HG03045 (cell line): ENCODE data around the gene KLHL3.

ENCODE experiments used
- ATAC-seq: cut with Tn5 transposase; IDR thresholded peaks from one replicate; pipeline ENCODE4 v1.9.1; 2021; ENCODE audit warnings: mild to moderate bottlenecking, moderate library complexity; ENCODE audit not compliant: unreplicated experiment

The KLHL3 gene

DNA sequence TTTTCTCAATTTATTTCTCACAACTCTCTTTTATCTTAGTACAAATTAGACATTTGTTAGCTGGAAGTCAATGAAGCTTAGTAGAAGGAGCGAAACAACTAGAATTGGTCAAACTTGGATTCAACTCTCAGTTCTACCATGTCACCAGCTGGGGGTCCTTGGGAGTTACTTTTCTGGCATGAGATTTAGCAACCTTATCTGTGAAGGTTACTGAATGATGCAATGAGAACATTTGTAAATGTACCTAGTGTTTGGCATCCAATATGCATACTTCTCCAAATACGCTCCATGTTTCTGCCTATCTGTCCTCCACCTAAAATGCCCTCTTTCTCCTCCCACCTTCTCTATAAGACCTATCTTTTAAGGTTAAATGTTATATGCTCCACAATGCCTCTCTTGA, 12.0 kb upstream of the KLHL3 start:
- ATAC-seq, result no peak

DNA sequence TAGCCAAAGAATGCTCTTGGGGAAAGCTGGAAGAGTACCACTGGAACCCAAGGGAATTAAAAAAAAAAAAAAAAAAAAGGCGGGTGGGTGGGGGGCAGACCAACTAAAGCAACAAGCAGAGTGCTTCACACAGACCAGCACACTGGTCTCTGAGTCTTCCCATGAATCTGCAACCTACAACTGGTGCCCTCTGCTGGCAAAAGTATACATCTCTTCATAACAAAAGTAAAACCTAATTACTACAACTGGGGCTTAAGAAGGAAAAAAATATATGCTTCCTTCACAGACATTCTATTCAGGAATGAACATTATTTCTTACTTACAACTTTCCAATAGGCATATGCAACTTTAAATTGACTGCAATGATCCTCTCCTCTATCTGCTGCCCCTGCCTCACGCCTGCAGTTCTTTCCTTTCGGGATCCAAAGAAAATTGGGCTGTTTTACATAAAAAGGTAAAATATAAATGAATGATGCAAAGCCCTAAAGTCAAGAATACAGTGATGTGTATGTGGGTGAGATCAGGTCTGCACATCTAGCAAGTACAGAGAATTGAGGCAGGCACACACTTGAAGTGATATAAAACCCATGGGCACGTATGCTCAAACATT, 7.2 kb upstream of the KLHL3 start:
- peak; percentile 65 for ATAC-seq

DNA sequence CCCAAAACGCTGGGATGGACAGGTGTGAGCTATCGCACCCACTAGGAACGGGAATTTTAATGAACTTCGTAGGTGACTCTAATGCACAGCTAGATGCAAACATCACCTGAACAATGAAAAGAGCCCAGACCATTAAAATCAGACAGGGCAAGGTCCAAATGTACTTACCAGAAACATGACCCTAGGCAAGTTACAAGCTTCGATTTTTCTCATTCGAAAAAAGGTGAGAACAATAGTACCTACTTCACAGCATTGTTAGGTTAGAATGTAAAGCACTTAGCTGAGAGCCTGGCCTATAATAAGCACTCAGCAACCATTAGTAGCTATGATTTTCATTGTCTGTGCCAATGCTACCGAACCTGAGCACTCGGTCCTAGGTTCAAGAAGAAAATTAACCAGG, 5.8 kb upstream of the KLHL3 start:
- ATAC-seq, result no peak

DNA sequence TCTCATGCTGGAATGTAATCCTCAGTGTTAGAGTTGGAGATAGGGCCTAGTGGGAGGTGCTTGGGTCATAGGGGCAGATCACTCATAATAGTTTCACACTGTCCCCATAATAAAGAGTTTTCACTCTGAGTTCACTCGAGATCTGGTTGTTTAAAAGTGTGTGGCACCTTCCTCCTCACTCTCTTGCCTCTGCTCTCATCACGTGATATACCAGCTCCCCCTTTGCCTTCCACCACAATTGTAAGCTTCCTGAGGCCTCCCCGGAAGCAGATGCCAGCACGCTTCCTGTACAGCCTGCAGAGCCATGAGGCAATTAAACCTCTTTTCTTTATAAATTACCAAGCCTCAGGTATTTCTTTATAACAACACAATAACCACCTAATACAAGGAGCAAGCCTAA, 3.8 kb upstream of the KLHL3 start:
- ATAC-seq, result no peak

DNA sequence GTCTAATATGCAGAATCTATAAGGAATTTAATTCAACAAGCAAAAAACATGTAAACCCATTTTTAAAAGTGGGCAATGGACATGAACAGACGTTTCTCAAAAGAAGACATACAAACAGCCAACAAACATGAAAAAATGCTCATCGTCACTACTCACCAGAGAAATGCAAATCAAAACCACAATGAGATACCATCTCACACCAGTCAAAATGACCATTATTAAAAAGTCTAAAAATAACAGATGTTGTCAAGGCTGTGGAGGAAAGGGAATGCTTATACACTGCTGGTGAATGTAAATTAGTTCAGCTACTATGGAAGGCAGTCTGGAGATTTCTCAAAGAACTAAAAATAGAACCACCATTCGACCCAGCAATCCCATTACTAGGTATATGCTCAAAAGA, 3.1 kb upstream of the KLHL3 start:
- ATAC-seq, result no peak

DNA sequence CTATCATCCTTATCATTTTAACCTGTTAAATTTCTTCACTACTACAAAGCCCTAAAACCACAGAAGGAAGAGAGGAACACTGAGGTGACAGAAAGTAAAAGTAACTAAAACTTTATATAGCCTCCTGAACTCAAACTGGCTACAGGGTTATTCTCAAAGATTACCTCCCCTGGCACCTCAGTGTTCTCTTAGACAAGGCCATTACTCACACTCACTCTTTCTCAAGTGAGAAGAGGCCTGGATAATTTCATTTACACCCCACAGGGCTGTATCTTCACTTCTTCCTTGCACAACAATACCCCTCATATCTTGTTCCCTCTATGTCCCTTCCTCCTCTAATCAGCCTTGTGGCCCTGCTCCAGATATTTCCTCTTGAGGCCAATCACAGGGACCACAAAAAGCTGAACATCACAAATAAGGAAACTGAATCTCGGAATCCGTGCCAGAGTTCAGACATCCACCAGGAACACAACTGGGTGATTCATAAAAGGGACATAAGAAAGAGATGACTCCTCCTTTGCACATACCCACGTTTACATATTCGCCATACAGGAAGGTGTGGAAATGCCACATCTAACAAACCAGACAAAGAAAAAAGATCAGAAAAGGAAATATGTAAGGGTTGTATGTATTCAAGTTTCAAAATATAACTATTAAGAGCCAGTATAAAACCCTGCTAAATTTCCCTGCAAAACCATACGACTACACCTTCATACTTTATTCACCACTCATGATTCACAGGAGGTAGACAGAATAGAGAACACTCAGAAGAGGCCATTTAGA, 1.7 kb upstream of the KLHL3 start:
- no peak for ATAC-seq

DNA sequence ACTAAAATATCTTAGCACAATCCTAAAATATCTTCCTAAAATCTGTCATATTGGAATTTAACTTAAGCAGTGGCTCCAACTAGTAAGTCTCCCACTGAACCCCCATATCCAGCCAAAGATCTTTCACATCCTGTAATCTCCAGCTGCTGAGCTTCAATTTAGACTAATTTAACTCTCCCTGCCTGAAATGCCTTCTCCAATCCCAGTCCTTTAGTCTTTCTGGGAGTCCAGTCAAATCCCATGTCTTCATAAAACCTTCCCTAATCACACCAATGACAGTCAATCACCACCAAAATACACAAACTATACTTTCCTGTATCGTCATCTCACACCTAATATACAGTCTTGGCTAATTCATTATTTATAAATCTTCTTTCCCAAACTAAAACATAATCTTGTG, 607 bp upstream of the KLHL3 start:
- ATAC-seq, result no peak

DNA sequence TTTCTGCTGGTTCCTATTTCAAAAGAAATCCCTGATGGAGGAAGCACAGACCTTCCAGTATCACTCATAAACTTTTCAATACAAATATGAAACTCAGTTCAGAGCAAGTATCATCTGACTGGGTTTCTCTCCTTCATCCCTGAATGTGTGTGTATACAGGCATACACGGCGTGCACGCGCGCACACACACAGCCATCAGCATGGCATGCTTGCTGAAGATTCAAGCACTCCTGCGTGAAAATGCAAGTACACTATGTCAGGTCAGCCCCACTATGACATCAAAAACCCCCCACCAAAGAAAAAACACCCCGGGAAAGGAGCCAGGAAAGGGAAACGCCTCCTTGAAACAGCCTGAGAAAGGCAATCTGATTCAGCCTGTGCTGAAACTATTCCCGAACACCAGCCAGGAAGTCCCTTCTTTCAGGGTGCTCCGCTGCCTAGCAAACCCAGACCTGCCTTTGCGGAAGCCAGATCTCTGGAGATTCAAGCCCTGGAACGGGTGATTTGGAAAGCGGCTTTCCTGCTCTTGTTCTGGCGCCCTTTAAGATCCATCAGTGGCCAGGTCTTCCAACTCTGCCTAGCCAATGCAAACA, 831 bp downstream of the KLHL3 start:
- ATAC-seq, result peak; percentile 26

DNA sequence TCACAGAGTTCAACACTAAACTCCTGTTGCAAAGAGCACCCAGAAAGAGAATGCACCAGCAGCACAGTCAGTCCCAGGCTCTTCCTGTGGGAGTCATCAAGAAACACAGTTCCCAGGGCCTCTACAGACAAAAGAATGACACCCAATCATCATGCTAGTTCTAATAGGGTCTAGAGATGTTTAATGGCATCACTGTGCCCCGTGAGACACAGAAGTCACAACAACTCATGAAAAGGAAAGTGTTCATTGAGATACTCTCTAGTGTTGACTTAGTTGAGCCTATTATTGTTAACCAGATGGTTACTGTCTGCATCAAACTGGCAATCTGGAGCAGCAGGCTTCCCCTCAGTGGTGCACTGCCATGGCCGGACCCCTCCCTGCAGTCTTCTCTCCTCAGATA, 1.6 kb downstream of the KLHL3 start:
- no peak for ATAC-seq

DNA sequence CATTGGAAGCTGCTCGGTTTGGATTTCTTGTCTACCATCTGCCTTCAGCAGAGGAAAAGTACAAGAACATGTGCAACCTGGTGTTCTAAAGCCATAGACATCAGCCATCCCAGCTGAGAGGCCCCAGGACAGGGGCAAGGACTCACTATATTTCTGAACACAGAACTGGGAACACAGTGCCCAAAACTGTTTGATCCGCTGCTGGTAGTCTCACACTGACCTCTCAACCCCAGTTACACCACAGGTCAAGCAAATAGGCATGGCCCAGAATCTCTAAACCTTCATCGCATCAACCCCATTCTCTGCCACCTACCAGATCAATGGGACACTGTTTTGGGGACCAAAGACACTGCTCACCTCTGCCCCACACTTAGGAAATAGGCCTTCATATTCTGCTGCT, 2.0 kb downstream of the KLHL3 start:
- ATAC-seq, result no peak

DNA sequence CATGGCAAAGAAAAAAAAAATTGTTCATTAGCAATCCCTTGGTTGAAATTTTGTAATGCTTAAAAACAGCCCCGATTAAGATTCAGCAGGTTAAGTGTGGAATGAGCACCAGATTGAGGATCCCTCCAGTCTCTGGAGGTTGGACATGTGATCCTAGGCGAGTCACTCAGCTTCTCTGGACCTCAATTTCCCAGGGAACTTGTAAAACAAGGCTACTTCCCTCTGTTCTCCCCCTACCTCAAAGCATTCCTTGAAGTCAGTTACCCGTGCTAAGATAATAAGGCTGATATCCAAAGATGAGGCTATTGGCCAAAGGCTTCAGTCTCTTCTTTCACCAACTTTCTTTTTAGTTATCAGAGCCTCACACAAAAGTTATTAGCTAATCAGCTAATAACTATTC, 2.9 kb downstream of the KLHL3 start:
- ATAC-seq, result no peak

DNA sequence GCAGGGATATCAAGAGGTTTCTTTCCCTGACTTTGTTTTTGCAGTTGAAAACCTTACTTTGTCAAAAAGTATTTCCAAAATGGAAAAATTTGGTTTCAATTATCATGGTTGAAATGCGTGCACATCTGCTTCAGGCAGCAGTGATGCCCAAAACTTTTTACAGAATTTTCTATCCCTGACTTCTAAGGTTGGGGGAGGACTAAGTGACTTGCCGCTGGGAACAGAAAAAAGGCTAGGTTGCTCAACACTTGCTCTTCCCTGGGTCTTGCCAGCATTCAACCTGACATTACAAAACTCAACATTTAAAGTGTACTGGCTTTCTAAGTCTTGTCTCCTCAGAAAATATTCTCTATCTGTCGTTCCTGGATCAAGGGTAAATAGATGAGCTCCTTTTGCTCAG, 4.7 kb downstream of the KLHL3 start:
- ATAC-seq, result no peak

DNA sequence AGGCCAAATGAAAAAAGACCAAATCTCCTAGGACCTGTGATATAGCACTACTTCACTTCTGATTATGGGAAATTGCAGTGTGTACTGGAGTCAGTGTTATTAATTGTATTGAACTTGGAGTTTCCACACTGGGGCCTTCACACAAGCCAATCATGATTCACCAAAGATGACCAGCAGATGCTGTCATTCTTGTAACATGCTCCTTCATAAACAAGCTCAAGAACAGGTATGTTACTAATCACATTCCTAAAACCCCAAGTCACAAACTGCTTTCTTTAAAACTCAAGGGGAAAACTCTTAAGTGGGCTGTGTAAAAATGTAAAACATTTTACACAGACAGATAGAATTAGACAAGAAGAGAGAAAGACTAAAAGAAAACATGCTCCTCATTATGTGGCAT, 5.6 kb downstream of the KLHL3 start:
- ATAC-seq, result no peak

DNA sequence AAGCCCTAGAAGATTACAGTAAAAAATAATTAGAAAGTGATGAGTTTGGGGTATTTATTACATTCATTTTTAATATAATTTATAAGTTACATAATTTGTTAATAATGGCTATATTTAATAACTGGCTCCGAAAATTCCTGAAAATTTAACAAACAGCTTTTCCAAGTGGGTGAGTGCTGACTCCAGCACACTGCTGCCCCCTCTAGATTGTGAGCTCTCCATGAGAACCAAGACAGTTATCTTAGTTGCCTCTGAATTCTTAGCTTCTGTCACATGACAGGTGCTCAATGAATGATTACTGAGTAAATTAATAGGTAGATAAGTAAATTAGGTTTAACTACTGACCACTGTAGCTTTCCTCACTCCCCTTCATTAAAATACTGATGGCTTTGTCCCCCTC, 7.8 kb downstream of the KLHL3 start:
- ATAC-seq, result no peak

DNA sequence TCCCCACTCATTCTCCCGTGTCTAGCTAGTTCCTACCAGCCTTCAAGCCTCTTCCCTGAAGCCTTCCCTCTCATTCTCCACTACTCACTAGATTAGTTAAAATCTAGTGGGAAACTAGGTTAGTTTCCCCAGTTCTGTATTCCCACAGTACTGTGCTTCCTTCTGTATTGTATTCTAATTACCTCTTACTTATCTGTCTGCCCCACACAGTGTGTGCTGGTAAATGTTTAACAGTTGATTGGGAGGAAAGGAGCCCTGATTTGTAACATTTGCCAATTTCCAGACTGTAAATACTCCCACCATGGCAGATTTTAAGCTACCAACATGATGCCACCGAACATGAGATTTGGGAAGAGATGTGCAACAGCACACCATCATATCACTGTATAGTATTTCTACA, 8.3 kb downstream of the KLHL3 start:
- no peak for ATAC-seq

DNA sequence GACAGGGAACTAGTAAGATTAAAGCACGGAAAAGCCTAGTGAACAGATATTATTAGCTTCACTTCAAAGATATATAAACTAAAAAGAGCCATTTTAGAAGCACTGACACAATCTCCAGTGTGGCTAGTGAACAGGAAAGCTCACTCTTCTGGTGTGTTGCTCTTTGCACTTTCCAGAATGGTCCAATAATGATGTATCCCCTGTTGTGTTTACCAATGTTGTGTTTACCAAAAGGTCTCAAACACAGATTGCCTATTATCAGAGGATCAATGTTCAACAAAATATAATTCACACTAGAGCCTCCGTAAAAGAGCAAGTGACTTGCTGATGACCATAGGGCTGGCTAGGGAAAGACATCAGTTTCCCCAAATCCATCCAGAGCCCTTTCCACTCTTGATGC, 11.6 kb downstream of the KLHL3 start:
- ATAC-seq, result no peak

DNA sequence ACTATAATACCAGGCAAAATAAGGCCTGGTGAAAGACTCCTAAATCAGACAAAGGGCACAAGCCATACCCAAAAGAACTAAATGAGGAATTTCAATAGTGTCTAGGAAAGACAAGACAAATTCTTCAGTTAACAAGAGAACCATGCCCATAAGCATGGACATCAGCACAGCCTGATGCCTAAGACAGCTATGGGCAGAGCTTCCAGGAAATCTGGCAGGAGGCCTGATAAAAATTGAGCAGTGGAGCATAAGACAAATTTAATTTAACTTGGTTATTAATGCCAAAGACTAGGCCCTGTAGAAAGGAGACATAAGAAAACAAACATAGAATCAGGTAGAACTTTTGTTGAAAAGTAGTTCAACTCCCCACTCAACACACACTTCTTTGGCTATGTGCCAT, 17.3 kb downstream of the KLHL3 start:
- no peak for ATAC-seq

DNA sequence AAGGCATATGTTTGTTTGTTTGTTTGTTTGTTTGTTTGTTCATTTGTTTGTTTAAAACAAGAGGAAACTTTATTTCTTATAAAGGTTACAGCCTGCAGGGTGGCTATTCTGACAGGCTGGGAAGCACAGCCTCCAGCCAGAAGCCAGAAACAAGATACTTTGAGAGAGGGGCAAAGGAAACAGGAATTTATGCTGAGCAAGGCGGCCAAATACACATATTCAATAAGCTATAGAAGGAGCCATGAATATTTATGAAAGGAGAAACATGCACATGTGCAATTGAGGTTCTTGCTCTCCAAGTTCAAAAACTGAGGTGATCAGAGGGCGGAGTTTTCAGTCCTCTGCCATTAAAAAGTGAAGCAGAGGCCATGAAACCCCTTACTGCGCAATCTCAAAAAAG, 19.6 kb downstream of the KLHL3 start:
- no peak for ATAC-seq

DNA sequence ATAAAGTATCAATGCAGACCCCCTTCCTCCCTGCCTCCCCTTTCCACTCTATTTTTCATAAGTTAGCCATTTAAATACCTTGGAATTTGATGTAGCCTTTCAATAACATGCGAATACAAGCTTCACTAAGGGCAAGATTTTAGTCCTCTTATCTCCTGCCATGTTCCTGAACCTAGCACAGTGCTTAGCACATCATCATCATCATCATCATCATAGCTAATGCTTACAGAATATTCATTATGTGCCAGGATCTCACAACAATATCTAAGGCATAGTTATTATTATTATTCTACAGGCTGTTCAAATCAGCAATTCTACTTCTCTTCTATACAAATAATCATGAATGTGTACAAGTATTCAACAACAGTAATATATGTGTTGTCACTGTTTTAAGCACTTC, 20.4 kb downstream of the KLHL3 start:
- ATAC-seq, result no peak

DNA sequence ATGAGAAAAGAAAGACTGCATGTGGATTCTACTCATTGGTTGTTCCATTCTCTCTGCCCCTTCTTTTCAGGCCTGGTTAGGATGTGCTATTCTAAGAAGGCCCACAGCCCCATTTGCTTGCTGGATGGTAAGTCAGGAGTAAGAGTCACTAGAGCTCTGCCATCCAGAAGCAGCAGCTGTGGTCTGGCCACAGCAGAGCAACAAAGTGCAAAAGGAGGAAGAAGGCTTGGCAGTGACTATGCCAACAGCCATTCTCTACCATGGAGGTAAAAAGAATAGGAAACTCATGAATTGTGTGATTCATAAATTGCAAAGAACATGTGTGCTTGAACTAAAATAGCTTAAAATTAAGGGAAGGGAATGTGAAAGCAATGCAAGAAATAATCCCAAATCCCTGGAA, 20.9 kb downstream of the KLHL3 start:
- no peak for ATAC-seq

DNA sequence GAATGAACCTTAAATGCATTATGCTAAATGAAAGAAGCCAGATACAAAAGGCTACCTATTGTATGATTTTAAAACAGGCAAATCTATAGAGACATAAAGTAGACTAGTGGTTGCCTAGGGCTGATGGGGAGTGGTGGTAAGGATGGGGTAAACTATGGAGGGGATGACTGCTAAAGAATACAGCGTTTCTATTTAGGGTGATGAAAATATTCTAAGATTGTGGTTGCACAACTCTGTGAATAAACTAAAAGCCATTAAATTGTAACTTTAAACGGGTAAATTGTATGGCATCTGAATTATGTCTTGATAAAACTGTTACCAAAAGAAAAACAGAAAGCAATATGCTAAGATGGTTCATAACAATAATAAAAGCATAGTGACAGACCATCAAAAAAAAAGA, 21.4 kb downstream of the KLHL3 start:
- ATAC-seq, result no peak

DNA sequence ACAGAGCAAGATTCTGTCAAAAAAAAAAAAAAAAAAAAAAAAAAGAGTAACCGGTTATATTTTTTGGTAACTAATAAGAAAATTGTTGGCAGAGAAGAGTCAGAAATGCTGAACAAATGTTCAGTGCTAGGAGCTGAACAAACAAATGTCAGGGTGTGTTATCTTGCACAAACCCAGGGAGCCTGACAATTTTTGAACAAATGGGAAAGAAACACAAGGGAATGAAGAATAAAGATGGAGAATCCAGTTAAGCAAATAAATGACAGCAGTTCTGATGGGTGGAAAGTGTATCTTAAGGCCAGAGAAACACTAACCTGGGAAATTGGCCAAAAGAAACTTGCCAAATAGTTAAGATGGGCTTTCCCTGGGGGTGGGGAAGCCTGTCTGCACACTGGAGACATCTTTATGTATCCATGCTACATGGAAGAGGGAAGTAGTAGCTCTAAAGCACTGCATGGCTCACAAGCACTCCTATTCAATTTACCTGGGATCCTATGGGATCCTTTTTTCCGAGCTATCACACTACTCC, 23.7 kb downstream of the KLHL3 start:
- no peak for ATAC-seq
